DOHH2 (cell line): ENCODE results near the gene DOCK1.

Experiments
- H3F3A ChIP-seq: fragments of 200-600 bp; sonication (generic), shearing (Covaris generic); 2 replicates; pipeline ENCODE4 v1.6.0; 2016; ENCODE audit warnings: antibody characterized with exemption, mild to moderate bottlenecking; ENCODE audit not compliant: control insufficient read depth, insufficient read depth
- H3K27ac ChIP-seq: fragments of 200-600 bp; sonication (generic); 2 replicates; pipeline ENCODE4 v1.5.1; 2014; ENCODE audit warnings: low read depth, mild to moderate bottlenecking, low read length, moderate library complexity
- H3K27me3 ChIP-seq: fragments of 200-600 bp; sonication (generic); 2 replicates; pipeline ENCODE4 v1.6.1; 2014; ENCODE audit warnings: mild to moderate bottlenecking, low read length, mixed read lengths; ENCODE audit not compliant: control insufficient read depth
- H3K36me3 ChIP-seq: fragments of 200-600 bp; sonication (generic); 2 replicates; pipeline ENCODE4 v1.6.1; 2014; ENCODE audit warnings: mild to moderate bottlenecking, low read length, moderate library complexity, mixed read lengths; ENCODE audit not compliant: control insufficient read depth
- H3K4me1 ChIP-seq: fragments of 200-600 bp; sonication (generic); 2 replicates; pipeline ENCODE4 v1.6.1; 2014; ENCODE audit warnings: mild to moderate bottlenecking, low read length, mixed read lengths; ENCODE audit not compliant: control insufficient read depth
- H3K4me2 ChIP-seq: fragments of 200-600 bp; sonication (generic); 2 replicates; pipeline ENCODE4 v1.6.0; 2014; ENCODE audit warnings: mild to moderate bottlenecking, low read length, moderate library complexity
- H3K4me3 ChIP-seq: fragments of 200-600 bp; sonication (generic); 2 replicates; pipeline ENCODE4 v1.5.1; 2014; ENCODE audit warnings: mild to moderate bottlenecking, low read length, mixed read lengths
- H3K79me2 ChIP-seq: fragments of 200-600 bp; sonication (generic); 2 replicates; pipeline ENCODE4 v1.6.1; 2014; ENCODE audit warnings: mild to moderate bottlenecking, low read length, mixed read lengths; ENCODE audit not compliant: control insufficient read depth
- H3K9me2 ChIP-seq: fragments of 200-600 bp; sonication (generic); replicated peaks from 2 replicates; pipeline ENCODE4 v1.6.1; 2014; ENCODE audit warnings: mild to moderate bottlenecking, low read length, mixed read lengths; ENCODE audit not compliant: control insufficient read depth
- H3K9me3 ChIP-seq: fragments of 200-600 bp; sonication (generic); 2 replicates; pipeline ENCODE4 v1.6.1; 2014; ENCODE audit warnings: antibody characterized with exemption, low read length, mixed read lengths; ENCODE audit not compliant: control insufficient read depth, insufficient read depth
- H4K20me1 ChIP-seq: fragments of 200-600 bp; sonication (generic); 2 replicates; pipeline ENCODE4 v1.6.0; 2014; ENCODE audit warnings: low read depth, mild to moderate bottlenecking, antibody characterized with exemption, low read length, moderate library complexity; ENCODE audit not compliant: control insufficient read depth, insufficient read depth
- EZH2phosphoT487 ChIP-seq: fragments of 200-600 bp; sonication (generic); IDR thresholded peaks from 2 replicates; pipeline ENCODE4 v1.6.1; 2017; ENCODE audit warnings: borderline replicate concordance, mild to moderate bottlenecking, antibody characterized with exemption, low read length, moderate library complexity, mixed read lengths
- TF ChIP-seq, protein P1 (sequence below): fragments of 200-600 bp; sonication (generic); IDR thresholded peaks from one replicate; pipeline ENCODE4 v1.5.1; 2014; ENCODE audit warnings: antibody characterized with exemption, mild to moderate bottlenecking, low read depth, low read length; ENCODE audit not compliant: poor library complexity, severe bottlenecking

Gene DOCK1

GRCh38 chr10:127458016-127458810, 553.0 kb downstream of the DOCK1 start:
- H3K27ac ChIP-seq: no peak overlapping the region
- H3K9me3 ChIP-seq: peaks cover 4% of the 10 kb centered on the region; the same call in 1 of the 2 replicates
- H3K4me1 ChIP-seq: no peaks in the 10 kb centered on the region
- no peak for TF ChIP-seq EZH2phosphoT487
- TF ChIP-seq, protein P1, sequence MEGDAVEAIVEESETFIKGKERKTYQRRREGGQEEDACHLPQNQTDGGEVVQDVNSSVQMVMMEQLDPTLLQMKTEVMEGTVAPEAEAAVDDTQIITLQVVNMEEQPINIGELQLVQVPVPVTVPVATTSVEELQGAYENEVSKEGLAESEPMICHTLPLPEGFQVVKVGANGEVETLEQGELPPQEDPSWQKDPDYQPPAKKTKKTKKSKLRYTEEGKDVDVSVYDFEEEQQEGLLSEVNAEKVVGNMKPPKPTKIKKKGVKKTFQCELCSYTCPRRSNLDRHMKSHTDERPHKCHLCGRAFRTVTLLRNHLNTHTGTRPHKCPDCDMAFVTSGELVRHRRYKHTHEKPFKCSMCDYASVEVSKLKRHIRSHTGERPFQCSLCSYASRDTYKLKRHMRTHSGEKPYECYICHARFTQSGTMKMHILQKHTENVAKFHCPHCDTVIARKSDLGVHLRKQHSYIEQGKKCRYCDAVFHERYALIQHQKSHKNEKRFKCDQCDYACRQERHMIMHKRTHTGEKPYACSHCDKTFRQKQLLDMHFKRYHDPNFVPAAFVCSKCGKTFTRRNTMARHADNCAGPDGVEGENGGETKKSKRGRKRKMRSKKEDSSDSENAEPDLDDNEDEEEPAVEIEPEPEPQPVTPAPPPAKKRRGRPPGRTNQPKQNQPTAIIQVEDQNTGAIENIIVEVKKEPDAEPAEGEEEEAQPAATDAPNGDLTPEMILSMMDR: no peak
- no peaks in the 10 kb centered on the region for H3K27me3 ChIP-seq
- H3K36me3 ChIP-seq: no peaks in the 10 kb centered on the region
- no peak overlapping the region for H3K4me2 ChIP-seq
- no peaks in the 10 kb centered on the region for H3K79me2 ChIP-seq
- H3K4me3 ChIP-seq: no peak overlapping the region
- no peaks in the 10 kb centered on the region for H4K20me1 ChIP-seq
- no peaks in the 10 kb centered on the region for H3F3A ChIP-seq
- H3K9me2 ChIP-seq: no peaks in the 10 kb centered on the region

DNA sequence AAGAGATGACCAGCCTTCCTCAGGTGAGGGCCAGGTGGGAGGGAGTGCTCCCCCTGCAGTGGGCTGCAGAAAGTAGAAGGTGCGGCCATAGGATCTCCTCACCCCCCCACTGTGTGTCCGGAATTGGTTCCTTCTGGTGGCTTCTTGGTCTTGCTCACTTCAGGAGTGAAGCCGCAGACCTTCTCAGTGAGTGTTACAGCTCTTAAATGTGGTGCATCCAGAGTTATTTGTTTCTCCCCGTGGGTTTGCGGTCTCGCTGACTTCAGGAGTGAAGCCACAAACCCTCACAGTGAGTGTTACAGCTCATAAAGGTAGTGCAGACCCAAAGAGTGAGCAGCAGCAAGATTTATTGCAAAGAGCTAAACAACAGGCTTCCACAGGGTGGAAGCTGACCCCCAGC, 553.6 kb downstream of the DOCK1 start:
- Histone ChIP-seq H3K79me2 (no peaks in the 10 kb centered on the region), H3K27ac (no peak overlapping the region), H3K27me3 (no peaks in the 10 kb centered on the region), H3K9me3 (peaks cover 4% of the 10 kb centered on the region; the same call in 1 of the 2 replicates), H3K4me1 (no peaks in the 10 kb centered on the region), H3F3A (no peaks in the 10 kb centered on the region), H4K20me1 (no peaks in the 10 kb centered on the region), H3K9me2 (no peaks in the 10 kb centered on the region), H3K36me3 (no peaks in the 10 kb centered on the region), H3K4me3 (no peak overlapping the region), H3K4me2 (no peak overlapping the region)
- no peak for TF ChIP-seq EZH2phosphoT487
- TF ChIP-seq, protein P1: no peak

GRCh38 chr10:127459918-127460317, 554.7 kb downstream of the DOCK1 start:
- Histone ChIP-seq H3K9me2 (no peaks in the 10 kb centered on the region), H4K20me1 (no peaks in the 10 kb centered on the region), H3F3A (no peaks in the 10 kb centered on the region), H3K9me3 (peaks cover 4% of the 10 kb centered on the region; the same call in 1 of the 2 replicates), H3K27me3 (no peaks in the 10 kb centered on the region), H3K4me3 (no peak overlapping the region), H3K4me1 (no peaks in the 10 kb centered on the region), H3K36me3 (no peaks in the 10 kb centered on the region), H3K79me2 (no peaks in the 10 kb centered on the region), H3K4me2 (no peak overlapping the region), H3K27ac (no peak overlapping the region)
- no peak for TF ChIP-seq EZH2phosphoT487
- TF ChIP-seq, protein P1: no peak
